Esophagus muscularis mucosa (tissue), 3 donors: ENCODE measurements around the gene DLGAP4.

Experiments
- CTCF ChIP-seq, 3 experiments: fragments of 200-600 bp in 2 of 3; fragments of 450-650 bp in 1 of 3; sonication (generic) in 2 of 3; IDR thresholded peaks; one replicate each; pipeline ENCODE4 v1.5.1; 2017 to 2019; ENCODE audit warnings: antibody characterized with exemption in 3 of 3, mild to moderate bottlenecking in 2 of 3, moderate library complexity in 1 of 3
- POLR2AphosphoS5 ChIP-seq, 2 donors: sonication (generic); formaldehyde crosslinking; IDR thresholded peaks; one replicate each; pipeline ENCODE4 v1.6.1; 2017; ENCODE audit warnings: antibody characterized with exemption in 2 of 2

- no peak for TF ChIP-seq POLR2AphosphoS5 (IDR thresholded peaks at IDR 0.05)
- no peak for TF ChIP-seq CTCF (IDR thresholded peaks at IDR 0.05)
Measured at GRCh38 chr20:36385503-36385902, 79.4 kb downstream of the DLGAP4 start.
